ENCODE data around the gene CHCHD6. TPM values are rescaled to one million over a fixed set of nuclear protein-coding genes. Genes with fewer than 3 reads are reported as not detected.

CHCHD6 gene
- total RNA-seq, 1 experiment from 2014 or later, result 36.3 TPM

- intact Hi-C loops (cut with micrococcal nuclease), result no loop called here
- H3K9ac ChIP-seq (ENCODE audit: low read length), result no peak overlapping the region
- H2AFZ ChIP-seq (ENCODE audit: low read depth, low read length, poor library complexity, severe bottlenecking), result no peak overlapping the region
- no peaks in the 10 kb centered on the region for H3K9me3 ChIP-seq (ENCODE audit: control insufficient read depth in 1 of 2, insufficient read depth in 1 of 2, low read depth in 1 of 2, low read length in 2 of 2)
- H3K9me2 ChIP-seq (ENCODE audit: insufficient read depth), result no peaks in the 10 kb centered on the region
- no peaks in the 10 kb centered on the region for H3K27me3 ChIP-seq (ENCODE audit: insufficient read depth, low read length)
- no peak for DNase-seq (ENCODE audit: low read depth, low spot score)
- no peak for ATAC-seq
- no peak for TF ChIP-seq ZNF274 (IDR thresholded peaks at IDR 0.05; ENCODE audit: low read depth, low read length)
- no peak for TF ChIP-seq POLR2AphosphoS5 (IDR thresholded peaks at IDR 0.05; ENCODE audit: low read depth, low read length)
- TF ChIP-seq YY1 (IDR thresholded peaks at IDR 0.05; ENCODE audit: extremely low read depth, insufficient replicate concordance, low read depth, low read length), result no peak
- TF ChIP-seq CEBPB (IDR thresholded peaks at IDR 0.05; ENCODE audit: low read depth), result no peak
- TF ChIP-seq SRF (IDR thresholded peaks at IDR 0.05; ENCODE audit: low read depth), result no peak
- no peak for TF ChIP-seq EZH2phosphoT487 (IDR thresholded peaks at IDR 0.05; ENCODE audit: borderline replicate concordance)
- no peak for TF ChIP-seq RAD21 (IDR thresholded peaks at IDR 0.05; ENCODE audit: low read depth)
- no peak for TF ChIP-seq POLR2A (IDR thresholded peaks at IDR 0.05; ENCODE audit: borderline replicate concordance, extremely low read depth, insufficient read depth, insufficient read length)
- TF ChIP-seq JUND (IDR thresholded peaks at IDR 0.05), result no peak
- no peak for TF ChIP-seq ZBTB33 (IDR thresholded peaks at IDR 0.05; ENCODE audit: extremely low read depth, insufficient replicate concordance, low read length)
- no peak for TF ChIP-seq SP1 (IDR thresholded peaks at IDR 0.05; ENCODE audit: low read depth)
- TF ChIP-seq MAX (IDR thresholded peaks at IDR 0.05), result no peak
- TF ChIP-seq SIN3A (IDR thresholded peaks at IDR 0.05; ENCODE audit: low read depth), result no peak
- no peak for TF ChIP-seq TCF7L2 (IDR thresholded peaks at IDR 0.05; ENCODE audit: borderline replicate concordance, extremely low read depth, insufficient read depth, insufficient read length)
- no peak for TF ChIP-seq ATF3 (IDR thresholded peaks at IDR 0.05)
- no peak for TF ChIP-seq FOSL1 (IDR thresholded peaks at IDR 0.05; ENCODE audit: low read depth)
- no peak for TF ChIP-seq EGR1 (IDR thresholded peaks at IDR 0.05; ENCODE audit: low read depth)
- no peak overlapping the region for H3K27ac ChIP-seq (ENCODE audit: low read depth, low read length)
- peaks cover 73% of the 10 kb centered on the region for H3K79me2 ChIP-seq (ENCODE audit: insufficient read depth, low read length)
- no peak overlapping the region for H3K4me2 ChIP-seq (ENCODE audit: low read length)
- ChIA-PET CTCF (no interaction called here), RAD21 (ENCODE audit: low non-redundant PET in 1 of 2, low total read pairs in 2 of 2, uncharacterized antibody in 2 of 2, unreplicated experiment in 2 of 2) (interaction anchor here in 1 of 2 experiments (0.6 kb wide), 1 partner anchor 1805 kb away, joined by 3 read pairs; no protein-coding TSS in a partner anchor), POLR2A (no interaction called here)
- H3K4me3 ChIP-seq (replicated peaks in 1 of 2; ENCODE audit: low read depth in 1 of 2, low read length in 2 of 2), result no peak overlapping the region
- no TSS peak for BruUV-seq (replicated peaks)
- H4K20me1 ChIP-seq (ENCODE audit: insufficient read depth), result peaks cover 4% of the 10 kb centered on the region; the same call in 1 of the 2 replicates
- peaks cover 8 to 21% of the 10 kb centered on the region in 2 experiments; a peak in 3 of 4 replicates for H3K4me1 ChIP-seq (ENCODE audit: control insufficient read depth in 1 of 2, insufficient read depth in 2 of 2, low read length in 2 of 2)
- no peaks in the 10 kb centered on the region for H3K36me3 ChIP-seq (ENCODE audit: control insufficient read depth in 1 of 2, insufficient read depth in 2 of 2, low read length in 2 of 2)
Measured at GRCh38 chr3:126706631-126707030, 2.6 kb downstream of the CHCHD6 start.

Data from HCT116 (cell line).